Spleen (tissue), 7 donors: ENCODE measurements around the gene PROSER3.

ENCODE experiments used
- CTCF ChIP-seq, 11 experiments: fragments of 200-600 bp in 7 of 11; fragments of 450-650 bp in 4 of 11; sonication (generic) in 4 of 11; IDR thresholded peaks in 8 of 11; conservative IDR thresholded peaks in 3 of 11; 1 replicate in 7 of 11; 2 replicates in 4 of 11; pipeline versions ENCODE4 v1.4.0 to v1.8.0; 2016 to 2021; ENCODE audit warnings: antibody characterized with exemption in 11 of 11, inconsistent platforms in 4 of 11, mild to moderate bottlenecking in 1 of 11
- POLR2A ChIP-seq, 3 donors: fragments of 450-650 bp; IDR thresholded peaks; one replicate each; pipeline ENCODE4 v1.5.1; 2017; ENCODE audit warnings: antibody characterized with exemption in 3 of 3, mild to moderate bottlenecking in 1 of 3
- donor health status: DM: no; HTN: no; CAD: no; lungs with moderate emphysema.
- donor health status: DM: no; HTN: no; CAD: no.
- donor health status: DM: no; HTN: no; CAD: no.

- no peak for TF ChIP-seq CTCF (IDR thresholded peaks at IDR 0.05 in 8 of 11, conservative IDR thresholded peaks at IDR 0.05 in 3 of 11)
- TF ChIP-seq POLR2A (IDR thresholded peaks at IDR 0.05) = no peak
These were observed 26.6 kb upstream of the PROSER3 start for GRCh38 chr19:35731353-35731752.
